A673 (cell line): Measurements from ENCODE around the gene C7orf33. TPM values are rescaled to one million over a fixed set of nuclear protein-coding genes. Genes with fewer than 3 reads are reported as not detected.

Source experiments
- BruUV-seq: library from RNA; stranded (reverse); fragments of 400-500 nt; replicated peaks from 2 replicates; lab custom pipeline; 2021; lab: Mats Ljungman, UMichigan
- CTCF ChIA-PET: fragments of 300-600 bp; sonication (Branson Sonifier 250); formaldehyde crosslinking; loops from one replicate; lab custom pipeline; 2022; ENCODE audit warnings: antibody characterized with exemption; lab: Charles Lee
- POLR2A ChIA-PET: fragments of 300-600 bp; sonication (Branson Sonifier 250); formaldehyde crosslinking; loops from one replicate; lab custom pipeline; 2022; ENCODE audit warnings: antibody characterized with exemption; ENCODE audit not compliant: low non-redundant PET; lab: Charles Lee
- DNase-seq: peaks from one replicate; pipeline ENCODE4 v3.0.0-alpha.2; 2015; ENCODE audit warnings: low spot score
- H3K27ac ChIP-seq: fragments of 200-600 bp; sonication (generic); 2 replicates; pipeline ENCODE4 v1.5.1; 2016; ENCODE audit warnings: mixed run types, low read depth, mild to moderate bottlenecking, mixed read lengths, antibody characterized with exemption, low read length; ENCODE audit not compliant: poor library complexity, severe bottlenecking
- H3K27me3 ChIP-seq: fragments of 200-600 bp; sonication (generic); replicated peaks from 2 replicates; pipeline ENCODE4 v1.6.1; 2017; ENCODE audit warnings: mixed run types, low read depth, mild to moderate bottlenecking, mixed read lengths, antibody characterized with exemption, low read length; ENCODE audit not compliant: insufficient read depth, poor library complexity
- H3K36me3 ChIP-seq: fragments of 200-600 bp; sonication (generic); 2 replicates; pipeline ENCODE4 v1.6.1; 2016; ENCODE audit warnings: mixed run types, mild to moderate bottlenecking, mixed read lengths, antibody characterized with exemption, low read length; ENCODE audit not compliant: insufficient read depth, poor library complexity, severe bottlenecking
- H3K4me1 ChIP-seq: fragments of 200-600 bp; sonication (generic); 2 replicates; pipeline ENCODE4 v1.6.1; 2017; ENCODE audit warnings: mixed run types, mild to moderate bottlenecking, mixed read lengths, antibody characterized with exemption, low read length; ENCODE audit not compliant: insufficient read depth, poor library complexity, severe bottlenecking
- H3K4me3 ChIP-seq: fragments of 200-600 bp; sonication (generic); 2 replicates; pipeline ENCODE4 v1.5.1; 2016; ENCODE audit warnings: low read depth, mixed run types, mild to moderate bottlenecking, mixed read lengths, low read length; ENCODE audit not compliant: poor library complexity, severe bottlenecking
- H3K9me3 ChIP-seq: fragments of 200-600 bp; sonication (generic); 2 replicates; pipeline ENCODE4 v1.6.1; 2016; ENCODE audit warnings: mixed run types, low read depth, mild to moderate bottlenecking, mixed read lengths, antibody characterized with exemption, low read length; ENCODE audit not compliant: poor library complexity, severe bottlenecking
- CTCF ChIP-seq: fragments of 300-800, 200-600 bp; sonication (generic); conservative IDR thresholded peaks from 2 replicates; pipeline ENCODE4 v1.5.1; 2017; ENCODE audit warnings: low read depth, mild to moderate bottlenecking, antibody characterized with exemption, low read length, moderate library complexity, mixed read lengths
- EZH2 ChIP-seq: fragments of 200-600 bp; sonication (generic); IDR thresholded peaks from 2 replicates; pipeline ENCODE4 v1.6.1; 2017; ENCODE audit warnings: borderline replicate concordance, low read depth, mild to moderate bottlenecking, mixed read lengths, antibody characterized with exemption, low read length; ENCODE audit not compliant: poor library complexity, severe bottlenecking
- intact Hi-C: fragments of 100-400 bp; cut with micrococcal nuclease; formaldehyde crosslinking; loops from one replicate; pipeline ENCODE4 v1.10.0; 2022; ENCODE audit not compliant: unreplicated experiment
- total RNA-seq: library from RNA; stranded (reverse); gene quantifications from 2 replicates; pipeline ENCODE4 v1.2.3, GENCODE V29; 2021

C7orf33 gene
- total RNA-seq, 1 experiment from 2014 or later = not detected

GRCh38 chr7:148630078-148630477 is 39.5 kb downstream of the C7orf33 start:
- POLR2A ChIA-PET = no interaction called here
- H3K36me3 ChIP-seq = no peaks in the 10 kb centered on the region
- no TSS peak for BruUV-seq
- H3K9me3 ChIP-seq = no peaks in the 10 kb centered on the region
- intact Hi-C loops = no loop called here
- peaks cover 4% of the 10 kb centered on the region for H3K4me1 ChIP-seq
- no peak for DNase-seq
- H3K4me3 ChIP-seq = no peak overlapping the region
- TF ChIP-seq EZH2 (no peak), CTCF (no peak)
- H3K27me3 ChIP-seq = no peaks in the 10 kb centered on the region
- CTCF ChIA-PET = no interaction called here
- no peak overlapping the region for H3K27ac ChIP-seq

GRCh38 chr7:148633761-148634160 is 43.2 kb downstream of the C7orf33 start:
- CTCF ChIA-PET = no interaction called here
- H3K4me3 ChIP-seq = no peak overlapping the region
- H3K27me3 ChIP-seq = no peaks in the 10 kb centered on the region
- H3K4me1 ChIP-seq = no peaks in the 10 kb centered on the region
- DNase-seq = no peak
- POLR2A ChIA-PET = no interaction called here
- no peak overlapping the region for H3K27ac ChIP-seq
- BruUV-seq = no TSS peak
- TF ChIP-seq EZH2 = no peak
- TF ChIP-seq CTCF = no peak
- no peaks in the 10 kb centered on the region for H3K36me3 ChIP-seq
- no peaks in the 10 kb centered on the region for H3K9me3 ChIP-seq
- intact Hi-C loops = no loop called here

GRCh38 chr7:148637094-148637493 is 46.5 kb downstream of the C7orf33 start:
- Histone ChIP-seq H3K9me3 (no peaks in the 10 kb centered on the region), H3K4me3 (no peak overlapping the region), H3K4me1 (no peaks in the 10 kb centered on the region), H3K36me3 (no peaks in the 10 kb centered on the region), H3K27ac (no peak overlapping the region), H3K27me3 (no peaks in the 10 kb centered on the region)
- TF ChIP-seq CTCF (no peak), EZH2 (no peak)
- intact Hi-C loops = no loop called here
- no peak for DNase-seq
- ChIA-PET POLR2A (interaction anchor here (0.7 kb wide), 1 partner anchor 14 kb away, joined by 4 read pairs; no protein-coding TSS in a partner anchor), CTCF (no interaction called here)
- no TSS peak for BruUV-seq
